GM18861 (cell line): ENCODE measurements around the gene NPAS2.
A peak's percentile ranks its signal among the peaks of the same experiment; 100 is the strongest.

Source experiments
- ATAC-seq: cut with Tn5 transposase; IDR thresholded peaks from one replicate; pipeline ENCODE4 v1.9.1; 2021; ENCODE audit not compliant: unreplicated experiment

The NPAS2 gene

DNA sequence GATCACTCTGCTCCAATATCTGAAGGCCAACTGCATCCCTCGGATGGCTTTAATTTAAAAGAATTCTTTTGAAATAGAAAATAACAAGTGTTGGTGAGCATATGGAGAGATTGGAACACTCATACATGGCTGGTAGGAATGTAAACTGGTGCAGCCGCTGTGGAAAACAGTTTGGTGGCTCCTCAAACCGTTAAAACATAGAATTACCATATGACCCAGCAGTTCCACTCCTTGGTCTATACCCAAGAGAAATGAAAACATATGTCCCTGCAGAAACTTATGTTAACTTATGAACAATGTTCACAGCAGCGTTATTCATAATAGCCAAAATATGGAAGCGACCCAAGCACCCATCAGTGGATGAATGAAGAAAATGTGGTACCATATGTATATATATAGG lies 60.1 kb downstream of the NPAS2 start:
- no peak for ATAC-seq

- ATAC-seq = no peak
These were observed 60.8 kb downstream of the NPAS2 start for GRCh38 chr2:100880730-100881129.

- ATAC-seq = no peak
These were observed 63.0 kb downstream of the NPAS2 start for GRCh38 chr2:100882645-100883613.

DNA sequence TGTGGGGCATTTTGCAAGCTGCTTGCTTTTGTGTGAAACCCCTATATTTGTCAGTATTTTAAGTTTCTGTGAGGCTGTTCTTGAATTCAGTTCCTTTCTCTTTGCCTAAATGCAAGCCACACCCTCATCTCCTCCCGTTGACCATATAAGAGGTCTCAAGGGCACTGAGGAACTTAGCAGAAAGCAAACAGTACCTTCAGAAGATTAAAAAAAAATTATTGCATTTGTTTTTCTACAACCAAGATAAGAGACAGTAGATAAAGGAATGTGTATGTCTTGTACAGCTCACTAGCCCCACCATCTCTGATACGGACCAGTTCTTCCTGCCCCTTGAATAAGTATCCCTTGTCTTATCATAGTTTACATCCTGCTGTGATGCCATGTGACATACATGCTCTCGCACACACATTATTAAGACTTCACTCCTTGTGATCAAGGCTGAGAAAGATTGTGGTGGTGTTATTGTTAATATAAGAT lies 64.2 kb downstream of the NPAS2 start:
- no peak for ATAC-seq

DNA sequence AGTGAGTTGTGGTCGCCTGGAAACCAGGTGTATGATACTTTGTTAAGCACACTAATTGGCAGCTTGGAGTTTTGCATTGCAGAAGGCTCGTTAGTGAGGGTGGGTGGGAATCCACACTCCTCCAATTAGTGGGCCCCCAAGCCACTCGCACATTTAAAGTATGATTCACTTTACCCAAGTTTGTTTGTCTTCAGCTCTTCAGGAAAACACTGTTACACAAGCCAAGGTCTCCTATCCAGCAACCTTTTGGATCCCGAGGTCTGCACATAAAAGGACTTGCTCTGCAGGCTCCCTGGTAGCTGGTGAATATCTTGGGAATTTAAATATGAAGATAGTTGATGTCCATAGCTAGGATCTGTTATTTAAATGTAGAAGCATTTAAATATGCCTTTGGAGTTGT lies 66.1 kb downstream of the NPAS2 start:
- ATAC-seq = no peak

GRCh38 chr2:100887039-100887578 lies 67.2 kb downstream of the NPAS2 start:
- ATAC-seq = no peak

- ATAC-seq = no peak
These were observed 68.0 kb downstream of the NPAS2 start for GRCh38 chr2:100887713-100888495.

- ATAC-seq = no peak
These were observed 68.7 kb downstream of the NPAS2 start for GRCh38 chr2:100888601-100889000.

DNA sequence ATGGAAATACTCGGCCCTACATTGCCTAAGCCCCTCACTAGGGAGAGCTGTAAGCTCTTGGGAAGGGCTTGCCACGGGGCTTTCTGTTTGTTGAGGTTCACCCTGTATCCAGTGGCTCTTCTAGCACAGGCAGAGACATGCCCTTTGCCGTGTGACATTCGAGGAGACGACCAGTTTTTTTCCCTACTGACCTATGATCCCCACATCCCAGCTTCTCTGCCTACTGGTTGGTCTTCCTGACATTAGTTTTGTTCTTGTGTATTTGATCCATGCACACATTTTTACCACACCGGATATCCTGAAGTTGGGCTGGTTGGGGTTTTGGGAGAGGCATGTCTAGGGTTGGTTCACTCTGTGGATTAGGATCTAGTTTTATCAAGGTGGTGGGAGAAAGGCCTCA lies 69.3 kb downstream of the NPAS2 start:
- no peak for ATAC-seq

- ATAC-seq = no peak
These were observed 72.1 kb downstream of the NPAS2 start for GRCh38 chr2:100891906-100892642.

- ATAC-seq = peak; percentile 86
These were observed 73.6 kb downstream of the NPAS2 start for GRCh38 chr2:100893392-100894104.

DNA sequence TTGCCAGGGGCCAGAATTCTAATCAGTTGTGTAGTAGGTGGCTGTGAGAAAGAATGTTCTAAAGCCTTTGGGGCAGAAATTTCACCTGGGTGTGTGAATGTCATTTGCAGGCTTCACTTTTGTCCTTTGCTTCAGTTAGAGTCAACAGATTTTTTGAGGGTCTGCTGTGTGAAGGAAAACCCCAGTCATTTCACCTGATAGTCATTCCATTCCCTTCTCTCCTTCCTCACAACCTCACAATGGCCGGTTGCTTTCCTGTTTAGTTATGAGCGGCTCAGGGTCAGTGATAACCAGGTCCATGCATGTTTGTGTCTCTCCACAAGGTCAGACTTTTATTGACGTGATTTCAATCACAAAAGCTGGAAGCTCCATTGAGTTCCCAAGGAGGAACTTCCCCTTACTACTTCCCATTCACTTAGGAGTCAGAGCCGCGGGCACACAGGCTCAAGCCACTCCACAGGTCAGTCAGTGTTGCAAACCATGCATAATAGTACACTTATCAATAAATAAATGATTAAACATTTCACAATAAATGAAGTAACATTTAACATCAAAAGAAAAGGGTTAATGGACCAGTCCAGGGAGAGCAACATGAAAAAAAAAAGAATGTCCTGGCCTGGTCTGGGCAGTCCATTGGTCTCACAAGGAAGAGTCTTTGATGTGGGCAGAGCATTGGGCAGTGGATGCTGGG lies 74.3 kb downstream of the NPAS2 start:
- ATAC-seq = no peak

GRCh38 chr2:100894796-100895156 lies 74.8 kb downstream of the NPAS2 start:
- ATAC-seq = no peak

GRCh38 chr2:100895402-100895801 lies 75.5 kb downstream of the NPAS2 start:
- no peak for ATAC-seq

GRCh38 chr2:100895934-100896685 lies 76.2 kb downstream of the NPAS2 start:
- no peak for ATAC-seq

- no peak for ATAC-seq
These were observed 78.2 kb downstream of the NPAS2 start for GRCh38 chr2:100898035-100898665.

DNA sequence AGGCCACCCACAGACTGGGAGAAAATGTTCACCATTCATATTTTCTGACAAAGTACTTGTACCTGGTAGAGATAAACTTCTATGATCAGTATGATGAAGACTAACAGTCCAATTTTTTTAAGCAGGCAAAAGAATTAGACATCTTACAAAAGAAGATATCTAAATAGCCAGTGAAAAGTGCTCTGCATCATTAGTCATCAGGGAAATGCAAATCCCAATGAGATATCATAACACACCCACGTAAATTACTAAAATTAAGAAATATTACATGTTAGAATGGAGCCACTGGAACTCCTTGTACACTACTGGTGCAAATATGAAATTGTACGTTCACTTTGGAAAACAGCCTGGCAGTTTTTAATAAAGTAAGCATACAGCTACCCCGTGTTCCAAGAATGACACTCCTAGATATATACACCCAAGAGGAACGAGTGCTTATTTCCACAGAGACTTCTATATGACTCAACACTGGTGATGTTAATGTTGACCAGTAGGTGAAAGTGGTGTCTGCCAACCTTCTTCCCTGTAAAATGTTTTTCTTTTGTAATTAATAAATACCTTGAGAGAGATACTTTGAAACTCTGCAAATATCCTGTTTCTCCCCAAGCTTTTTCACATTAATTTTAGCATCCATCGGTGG lies 80.3 kb downstream of the NPAS2 start:
- no peak for ATAC-seq

GRCh38 chr2:100902817-100903405 lies 83.0 kb downstream of the NPAS2 start:
- no peak for ATAC-seq
